ENCODE measurements around the gene FHOD3.

The FHOD3 gene

DNA sequence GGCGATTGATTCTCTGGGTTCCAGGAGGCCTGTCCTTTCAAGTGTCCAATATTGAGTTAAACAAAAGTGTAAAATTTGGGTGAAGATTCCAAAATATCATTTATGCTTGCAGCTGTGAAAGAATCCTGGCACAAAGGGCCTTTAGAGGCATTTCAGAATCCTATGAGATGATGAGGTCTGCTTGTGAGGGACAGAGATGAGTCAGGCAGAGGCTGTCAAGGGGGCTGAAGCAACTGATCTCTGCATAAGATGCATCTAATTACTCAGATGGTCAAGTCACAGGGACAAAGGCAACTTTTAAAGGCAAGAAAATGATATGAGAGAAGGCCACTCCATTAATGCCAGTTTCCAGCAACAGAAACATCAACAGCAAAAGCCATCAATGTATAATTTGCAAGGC, 78.8 kb downstream of the FHOD3 start:
- TF ChIP-seq, protein P1, sequence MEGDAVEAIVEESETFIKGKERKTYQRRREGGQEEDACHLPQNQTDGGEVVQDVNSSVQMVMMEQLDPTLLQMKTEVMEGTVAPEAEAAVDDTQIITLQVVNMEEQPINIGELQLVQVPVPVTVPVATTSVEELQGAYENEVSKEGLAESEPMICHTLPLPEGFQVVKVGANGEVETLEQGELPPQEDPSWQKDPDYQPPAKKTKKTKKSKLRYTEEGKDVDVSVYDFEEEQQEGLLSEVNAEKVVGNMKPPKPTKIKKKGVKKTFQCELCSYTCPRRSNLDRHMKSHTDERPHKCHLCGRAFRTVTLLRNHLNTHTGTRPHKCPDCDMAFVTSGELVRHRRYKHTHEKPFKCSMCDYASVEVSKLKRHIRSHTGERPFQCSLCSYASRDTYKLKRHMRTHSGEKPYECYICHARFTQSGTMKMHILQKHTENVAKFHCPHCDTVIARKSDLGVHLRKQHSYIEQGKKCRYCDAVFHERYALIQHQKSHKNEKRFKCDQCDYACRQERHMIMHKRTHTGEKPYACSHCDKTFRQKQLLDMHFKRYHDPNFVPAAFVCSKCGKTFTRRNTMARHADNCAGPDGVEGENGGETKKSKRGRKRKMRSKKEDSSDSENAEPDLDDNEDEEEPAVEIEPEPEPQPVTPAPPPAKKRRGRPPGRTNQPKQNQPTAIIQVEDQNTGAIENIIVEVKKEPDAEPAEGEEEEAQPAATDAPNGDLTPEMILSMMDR (IDR thresholded peaks at IDR 0.05; ENCODE audit: extremely low read depth, insufficient read depth, missing control alignments): no peak
- in situ Hi-C loops (cut with MboI; ENCODE audit: low pct_unique_long_range_greater_than_20kb, low sequenced_read_pairs, unreplicated experiment): no loop called here

DNA sequence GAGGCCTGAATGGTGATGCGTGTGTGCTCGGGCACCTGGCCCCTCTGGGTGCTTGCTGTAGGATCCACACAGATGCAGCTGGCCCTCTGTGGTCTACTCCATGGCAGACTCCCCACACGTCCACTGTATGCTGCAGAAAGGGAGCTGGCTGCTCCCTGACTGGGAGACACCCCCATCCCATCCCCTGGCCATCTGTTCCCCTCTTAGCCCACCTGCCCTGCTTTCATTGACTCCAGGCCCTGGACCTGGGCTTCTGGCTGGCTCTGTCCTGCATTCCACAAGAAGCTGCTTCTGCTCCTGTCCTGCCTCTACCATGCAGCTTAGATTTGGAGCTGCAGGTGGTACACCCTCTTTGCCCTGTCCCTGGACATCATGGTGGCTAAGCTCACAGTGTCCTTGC, 80.1 kb downstream of the FHOD3 start:
- TF ChIP-seq, protein P1 (IDR thresholded peaks at IDR 0.05; ENCODE audit: extremely low read depth, insufficient read depth, missing control alignments): no peak
- in situ Hi-C loops (cut with MboI; ENCODE audit: low pct_unique_long_range_greater_than_20kb, low sequenced_read_pairs, unreplicated experiment): no loop called here
- DNase-seq (ENCODE audit: low spot score): no peak

More for the DNA sequence above, 78.8 kb downstream of the FHOD3 start:
- DNase-seq (ENCODE audit: low spot score): no peak

- in situ Hi-C loops (cut with MboI; ENCODE audit: low pct_unique_long_range_greater_than_20kb, low sequenced_read_pairs, unreplicated experiment): no loop called here
- no peak for DNase-seq (ENCODE audit: low spot score)
These were observed 80.7 kb downstream of the FHOD3 start for GRCh38 chr18:36378205-36378604.

DNA sequence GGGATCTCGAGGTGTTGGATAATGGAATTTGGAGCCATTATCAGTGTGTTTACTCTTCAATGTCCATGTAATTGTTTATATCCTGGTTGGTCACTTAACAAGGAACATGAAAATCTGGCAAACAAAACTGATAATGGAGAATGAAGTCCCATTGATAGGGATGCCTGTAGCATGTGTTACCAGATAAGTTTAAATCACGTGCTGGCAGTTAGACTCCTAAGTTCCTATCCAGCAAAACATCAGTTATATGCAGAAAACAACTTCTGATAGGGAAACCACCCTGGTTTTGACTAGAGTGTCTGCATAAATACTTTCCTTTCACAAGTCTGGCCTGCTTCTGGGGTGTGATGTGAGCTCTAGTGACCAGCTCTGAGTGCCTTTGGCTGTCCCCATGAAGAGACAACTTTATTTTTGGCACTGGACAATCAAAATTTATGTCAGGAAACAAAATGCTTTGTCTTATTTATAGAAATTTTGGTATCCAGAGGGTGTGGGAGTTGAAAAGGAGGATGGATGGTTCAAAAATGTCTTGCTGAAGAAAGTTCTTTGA, 82.0 kb downstream of the FHOD3 start:
- DNase-seq (ENCODE audit: low spot score): no peak
- in situ Hi-C loops (cut with MboI; ENCODE audit: low pct_unique_long_range_greater_than_20kb, low sequenced_read_pairs, unreplicated experiment): no loop called here
- TF ChIP-seq, protein P1 (IDR thresholded peaks at IDR 0.05; ENCODE audit: extremely low read depth, insufficient read depth, missing control alignments): no peak

More at GRCh38 chr18:36378205-36378604, 80.7 kb downstream of the FHOD3 start:
- TF ChIP-seq, protein P1 (IDR thresholded peaks at IDR 0.05; ENCODE audit: extremely low read depth, insufficient read depth, missing control alignments): no peak

DNA sequence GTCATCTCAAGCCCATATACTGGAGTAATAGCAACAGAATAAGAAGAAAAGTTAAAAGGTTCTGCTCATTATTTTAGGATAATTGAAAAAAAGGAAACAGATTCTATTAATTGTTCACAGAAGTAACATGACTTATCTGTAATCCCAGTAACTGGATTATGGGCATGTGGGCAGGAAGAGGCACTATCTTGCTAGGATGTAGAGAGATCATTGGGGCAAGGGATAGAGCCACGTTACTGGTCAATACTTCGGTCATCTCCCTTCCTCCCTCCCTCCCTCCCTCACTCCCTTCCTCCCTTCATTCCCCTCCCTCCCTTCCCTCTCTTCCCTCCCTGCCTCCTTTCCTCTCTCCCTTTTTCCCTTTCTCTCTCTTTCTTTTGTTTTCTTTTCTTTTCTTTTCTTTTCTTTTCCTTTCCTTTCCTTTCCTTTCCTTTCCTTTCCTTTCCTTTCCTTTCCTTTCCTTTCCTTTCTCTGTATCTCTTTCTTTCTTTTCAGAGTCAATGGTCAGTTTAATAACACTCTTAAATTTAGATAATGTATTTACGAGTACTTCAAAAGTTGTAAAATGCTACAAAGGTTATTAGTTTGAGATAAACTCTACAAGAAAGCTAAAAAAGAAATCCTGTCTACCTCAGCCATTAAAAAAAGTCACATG, 82.8 kb downstream of the FHOD3 start:
- no peak for DNase-seq (ENCODE audit: low spot score)
- TF ChIP-seq, protein P1 (IDR thresholded peaks at IDR 0.05; ENCODE audit: extremely low read depth, insufficient read depth, missing control alignments): no peak
- in situ Hi-C loops (cut with MboI; ENCODE audit: low pct_unique_long_range_greater_than_20kb, low sequenced_read_pairs, unreplicated experiment): no loop called here

DNA sequence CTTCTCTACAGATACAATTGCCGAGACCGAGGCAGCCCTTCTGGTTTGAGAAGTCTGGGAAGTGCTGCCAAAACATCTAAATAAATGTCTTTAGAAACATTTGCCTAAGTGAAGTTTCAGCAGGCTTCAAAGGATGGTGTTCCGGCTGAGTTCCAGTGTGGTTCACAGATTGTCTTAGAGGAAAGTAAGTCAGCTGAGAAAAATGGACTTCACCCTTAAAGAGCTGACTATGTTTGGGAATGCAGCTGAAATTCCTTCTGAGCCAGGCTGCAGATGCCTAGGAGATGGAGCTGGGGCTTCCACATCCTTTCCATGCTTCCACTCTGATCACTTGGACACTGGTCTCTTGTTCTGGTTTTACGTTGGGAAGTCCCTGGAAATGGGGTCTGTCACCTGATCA, 83.6 kb downstream of the FHOD3 start:
- no peak for DNase-seq (ENCODE audit: low spot score)
- in situ Hi-C loops (cut with MboI; ENCODE audit: low pct_unique_long_range_greater_than_20kb, low sequenced_read_pairs, unreplicated experiment): no loop called here
- TF ChIP-seq, protein P1 (IDR thresholded peaks at IDR 0.05; ENCODE audit: extremely low read depth, insufficient read depth, missing control alignments): no peak
